A673 (cell line): ENCODE measurements around the gene MEX3C. TPM values are rescaled to one million over a fixed set of nuclear protein-coding genes. Genes with fewer than 3 reads are reported as not detected.

Experiments used
- BruUV-seq: library from RNA; stranded (reverse); fragments of 400-500 nt; replicated peaks from 2 replicates; lab custom pipeline; 2021; lab: Mats Ljungman, UMichigan
- CTCF ChIA-PET: fragments of 300-600 bp; sonication (Branson Sonifier 250); formaldehyde crosslinking; loops from one replicate; lab custom pipeline; 2022; ENCODE audit warnings: antibody characterized with exemption; lab: Charles Lee
- POLR2A ChIA-PET: fragments of 300-600 bp; sonication (Branson Sonifier 250); formaldehyde crosslinking; loops from one replicate; lab custom pipeline; 2022; ENCODE audit warnings: antibody characterized with exemption; ENCODE audit not compliant: low non-redundant PET; lab: Charles Lee
- DNase-seq: peaks from one replicate; pipeline ENCODE4 v3.0.0-alpha.2; 2015; ENCODE audit warnings: low spot score
- H3K27ac ChIP-seq: fragments of 200-600 bp; sonication (generic); 2 replicates; pipeline ENCODE4 v1.5.1; 2016; ENCODE audit warnings: mixed run types, low read depth, mild to moderate bottlenecking, mixed read lengths, antibody characterized with exemption, low read length; ENCODE audit not compliant: poor library complexity, severe bottlenecking
- H3K27me3 ChIP-seq: fragments of 200-600 bp; sonication (generic); replicated peaks from 2 replicates; pipeline ENCODE4 v1.6.1; 2017; ENCODE audit warnings: mixed run types, low read depth, mild to moderate bottlenecking, mixed read lengths, antibody characterized with exemption, low read length; ENCODE audit not compliant: insufficient read depth, poor library complexity
- H3K36me3 ChIP-seq: fragments of 200-600 bp; sonication (generic); 2 replicates; pipeline ENCODE4 v1.6.1; 2016; ENCODE audit warnings: mixed run types, mild to moderate bottlenecking, mixed read lengths, antibody characterized with exemption, low read length; ENCODE audit not compliant: insufficient read depth, poor library complexity, severe bottlenecking
- H3K4me1 ChIP-seq: fragments of 200-600 bp; sonication (generic); 2 replicates; pipeline ENCODE4 v1.6.1; 2017; ENCODE audit warnings: mixed run types, mild to moderate bottlenecking, mixed read lengths, antibody characterized with exemption, low read length; ENCODE audit not compliant: insufficient read depth, poor library complexity, severe bottlenecking
- H3K4me3 ChIP-seq: fragments of 200-600 bp; sonication (generic); 2 replicates; pipeline ENCODE4 v1.5.1; 2016; ENCODE audit warnings: low read depth, mixed run types, mild to moderate bottlenecking, mixed read lengths, low read length; ENCODE audit not compliant: poor library complexity, severe bottlenecking
- H3K9me3 ChIP-seq: fragments of 200-600 bp; sonication (generic); 2 replicates; pipeline ENCODE4 v1.6.1; 2016; ENCODE audit warnings: mixed run types, low read depth, mild to moderate bottlenecking, mixed read lengths, antibody characterized with exemption, low read length; ENCODE audit not compliant: poor library complexity, severe bottlenecking
- CTCF ChIP-seq: fragments of 300-800, 200-600 bp; sonication (generic); conservative IDR thresholded peaks from 2 replicates; pipeline ENCODE4 v1.5.1; 2017; ENCODE audit warnings: low read depth, mild to moderate bottlenecking, antibody characterized with exemption, low read length, moderate library complexity, mixed read lengths
- EZH2 ChIP-seq: fragments of 200-600 bp; sonication (generic); IDR thresholded peaks from 2 replicates; pipeline ENCODE4 v1.6.1; 2017; ENCODE audit warnings: borderline replicate concordance, low read depth, mild to moderate bottlenecking, mixed read lengths, antibody characterized with exemption, low read length; ENCODE audit not compliant: poor library complexity, severe bottlenecking
- intact Hi-C: fragments of 100-400 bp; cut with micrococcal nuclease; formaldehyde crosslinking; loops from one replicate; pipeline ENCODE4 v1.10.0; 2022; ENCODE audit not compliant: unreplicated experiment
- total RNA-seq: library from RNA; stranded (reverse); gene quantifications from 2 replicates; pipeline ENCODE4 v1.2.3, GENCODE V29; 2021

The MEX3C gene
- total RNA-seq, 1 experiment from 2014 or later: 60.2 TPM

GRCh38 chr18:51164761-51165281 is 32.7 kb downstream of the MEX3C start:
- no peaks in the 10 kb centered on the region for H3K27me3 ChIP-seq
- no peaks in the 10 kb centered on the region for H3K36me3 ChIP-seq
- TF ChIP-seq EZH2 (no peak), CTCF (no peak)
- no peak overlapping the region for H3K4me3 ChIP-seq
- intact Hi-C loops: no loop called here
- POLR2A ChIA-PET: no interaction called here
- no peaks in the 10 kb centered on the region for H3K9me3 ChIP-seq
- no peak overlapping the region for H3K27ac ChIP-seq
- BruUV-seq: no TSS peak
- H3K4me1 ChIP-seq: peaks cover 4% of the 10 kb centered on the region
- CTCF ChIA-PET: interaction anchor here (0.5 kb wide), 1 partner anchor 784 kb away, joined by 9 read pairs; no protein-coding TSS in a partner anchor
- peak; percentile 17 for DNase-seq

GRCh38 chr18:51164342-51164741 is 33.1 kb downstream of the MEX3C start:
- H3K4me3 ChIP-seq: no peak overlapping the region
- TF ChIP-seq CTCF (no peak), EZH2 (no peak)
- intact Hi-C loops: no loop called here
- DNase-seq: no peak
- peaks cover 4% of the 10 kb centered on the region for H3K4me1 ChIP-seq
- no peak overlapping the region for H3K27ac ChIP-seq
- BruUV-seq: no TSS peak
- POLR2A ChIA-PET: no interaction called here
- H3K9me3 ChIP-seq: no peaks in the 10 kb centered on the region
- CTCF ChIA-PET: no interaction called here
- H3K27me3 ChIP-seq: no peaks in the 10 kb centered on the region
- H3K36me3 ChIP-seq: no peaks in the 10 kb centered on the region

- no TSS peak for BruUV-seq
- no peaks in the 10 kb centered on the region for H3K9me3 ChIP-seq
- H3K27me3 ChIP-seq: no peaks in the 10 kb centered on the region
- intact Hi-C loops: no loop called here
- POLR2A ChIA-PET: no interaction called here
- no peak overlapping the region for H3K4me3 ChIP-seq
- H3K4me1 ChIP-seq: peaks cover 3% of the 10 kb centered on the region
- CTCF ChIA-PET: no interaction called here
- DNase-seq: no peak
- H3K27ac ChIP-seq: no peak overlapping the region
- TF ChIP-seq EZH2 (no peak), CTCF (no peak)
- H3K36me3 ChIP-seq: no peaks in the 10 kb centered on the region
Observed at GRCh38 chr18:51163543-51163942, 33.9 kb downstream of the MEX3C start.
